Measurements from ENCODE around the gene IFNE. TPM values are rescaled to one million over a fixed set of nuclear protein-coding genes. Genes with fewer than 3 reads are reported as not detected.

The IFNE gene
- total RNA-seq, 2 donors from 2014 or later, result not detected

- Histone ChIP-seq H3K27ac (no peak overlapping the region), H3K9me3 (no peaks in the 10 kb centered on the region), H3K36me3 (no peaks in the 10 kb centered on the region), H3K4me1 (replicated peaks) (no peaks in the 10 kb centered on the region), H3K27me3 (replicated peaks; ENCODE audit: insufficient read depth) (peaks cover 3% of the 10 kb centered on the region), H3K4me3 (no peak overlapping the region)
- no peak for TF ChIP-seq CTCF (IDR thresholded peaks at IDR 0.05)
- no peak for TF ChIP-seq POLR2AphosphoS5 (IDR thresholded peaks at IDR 0.05)
- TF ChIP-seq POLR2A (IDR thresholded peaks at IDR 0.05), result no peak
- no peak for DNase-seq (ENCODE audit: low spot score)
- 76% methylated on average over 2 of the region's 2 CpGs for WGBS
- intact Hi-C loops (cut with DNase I), result no loop called here
Measured at GRCh38 chr9:21524099-21524830, 42.2 kb upstream of the IFNE start.

GRCh38 chr9:21523021-21524014, 41.2 kb upstream of the IFNE start:
- WGBS, result 73% methylated on average over 2 of the region's 2 CpGs
- H3K4me3 ChIP-seq, result no peak overlapping the region
- H3K27ac ChIP-seq, result no peak overlapping the region
- H3K4me1 ChIP-seq (replicated peaks), result no peaks in the 10 kb centered on the region
- H3K9me3 ChIP-seq, result no peaks in the 10 kb centered on the region
- intact Hi-C loops (cut with DNase I), result no loop called here
- no peaks in the 10 kb centered on the region for H3K36me3 ChIP-seq
- peaks cover 3% of the 10 kb centered on the region for H3K27me3 ChIP-seq (replicated peaks; ENCODE audit: insufficient read depth)
- no peak for TF ChIP-seq POLR2A (IDR thresholded peaks at IDR 0.05)
- no peak for TF ChIP-seq CTCF (IDR thresholded peaks at IDR 0.05)
- TF ChIP-seq POLR2AphosphoS5 (IDR thresholded peaks at IDR 0.05), result no peak
- no peak for DNase-seq (ENCODE audit: low spot score)

- TF ChIP-seq POLR2AphosphoS5 (IDR thresholded peaks at IDR 0.05), result no peak
- no peak for TF ChIP-seq POLR2A (IDR thresholded peaks at IDR 0.05)
- TF ChIP-seq CTCF (IDR thresholded peaks at IDR 0.05), result no peak
- no peaks in the 10 kb centered on the region for H3K27me3 ChIP-seq (replicated peaks; ENCODE audit: insufficient read depth)
- no peaks in the 10 kb centered on the region for H3K4me1 ChIP-seq (replicated peaks)
- no peaks in the 10 kb centered on the region for H3K36me3 ChIP-seq
- H3K27ac ChIP-seq, result no peak overlapping the region
- H3K9me3 ChIP-seq, result no peaks in the 10 kb centered on the region
- intact Hi-C loops (cut with DNase I), result no loop called here
- 96% methylated on average over 4 of the region's 4 CpGs for WGBS
- no peak for DNase-seq (ENCODE audit: low spot score)
- H3K4me3 ChIP-seq, result no peak overlapping the region
Measured at GRCh38 chr9:21522348-21522747, 40.2 kb upstream of the IFNE start.

GRCh38 chr9:21521448-21521847, 39.3 kb upstream of the IFNE start:
- Histone ChIP-seq H3K27me3 (replicated peaks; ENCODE audit: insufficient read depth) (no peaks in the 10 kb centered on the region), H3K4me1 (replicated peaks) (no peaks in the 10 kb centered on the region), H3K4me3 (no peak overlapping the region), H3K9me3 (no peaks in the 10 kb centered on the region), H3K27ac (no peak overlapping the region), H3K36me3 (no peaks in the 10 kb centered on the region)
- intact Hi-C loops (cut with DNase I), result no loop called here
- WGBS, result 96% methylated on average over 1 of the region's 1 CpG
- TF ChIP-seq POLR2AphosphoS5 (IDR thresholded peaks at IDR 0.05), result no peak
- TF ChIP-seq CTCF (IDR thresholded peaks at IDR 0.05), result no peak
- TF ChIP-seq POLR2A (IDR thresholded peaks at IDR 0.05), result no peak
- DNase-seq (ENCODE audit: low spot score), result no peak
